DND-41 (cell line): Measurements from ENCODE around the gene PPDPF.

ENCODE experiments used
- CTCF ChIP-seq: IDR thresholded peaks from 2 replicates; pipeline ENCODE4 v1.5.1; 2012; ENCODE audit warnings: borderline replicate concordance, low read length, moderate library complexity, mild to moderate bottlenecking; ENCODE audit not compliant: poor library complexity, severe bottlenecking; ENCODE audit errors: extremely low read depth
- EZH2 ChIP-seq: IDR thresholded peaks from 3 replicates; pipeline ENCODE4 v1.6.1; 2012; ENCODE audit warnings: borderline replicate concordance, low read depth, mild to moderate bottlenecking, moderate library complexity, low read length, inconsistent platforms; ENCODE audit not compliant: severe bottlenecking

- TF ChIP-seq CTCF = no peak
- no peak for TF ChIP-seq EZH2
These were observed 38.4 kb downstream of the PPDPF start for GRCh38 chr20:63558804-63559484.
